OCI-M1 (cell line): ENCODE measurements around the gene RDH13.
"Not testable (repeated sequence)": the region's sequence is repeated elsewhere in the genome, so short reads cannot be mapped to it uniquely, and the experiment has no call there.

Source experiments
- DNase-seq: peaks from one replicate; lab custom pipeline; 2025; lab: John Stamatoyannopoulos, UW

RDH13 gene

DNA sequence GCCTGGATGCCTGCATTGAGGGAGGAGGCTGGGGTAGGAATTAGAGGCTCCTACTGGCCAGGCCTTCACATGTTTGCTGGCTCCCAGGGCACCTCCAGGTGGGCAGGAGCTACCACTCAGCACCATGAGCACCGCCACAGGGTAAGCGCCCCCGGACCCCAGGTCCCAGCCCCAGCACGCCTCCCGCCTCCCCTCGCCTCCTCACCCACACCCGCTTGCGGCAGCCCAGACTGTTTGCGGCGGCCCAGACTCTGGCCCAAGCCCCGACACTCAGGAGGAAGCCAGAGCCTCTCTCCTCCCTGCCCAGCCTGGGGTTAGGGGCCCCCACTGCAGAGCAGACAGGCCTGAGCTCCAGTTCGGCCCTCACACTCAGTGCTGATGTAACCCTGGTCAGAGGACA lies 13.4 kb upstream of the RDH13 start:
- no peak for DNase-seq

DNA sequence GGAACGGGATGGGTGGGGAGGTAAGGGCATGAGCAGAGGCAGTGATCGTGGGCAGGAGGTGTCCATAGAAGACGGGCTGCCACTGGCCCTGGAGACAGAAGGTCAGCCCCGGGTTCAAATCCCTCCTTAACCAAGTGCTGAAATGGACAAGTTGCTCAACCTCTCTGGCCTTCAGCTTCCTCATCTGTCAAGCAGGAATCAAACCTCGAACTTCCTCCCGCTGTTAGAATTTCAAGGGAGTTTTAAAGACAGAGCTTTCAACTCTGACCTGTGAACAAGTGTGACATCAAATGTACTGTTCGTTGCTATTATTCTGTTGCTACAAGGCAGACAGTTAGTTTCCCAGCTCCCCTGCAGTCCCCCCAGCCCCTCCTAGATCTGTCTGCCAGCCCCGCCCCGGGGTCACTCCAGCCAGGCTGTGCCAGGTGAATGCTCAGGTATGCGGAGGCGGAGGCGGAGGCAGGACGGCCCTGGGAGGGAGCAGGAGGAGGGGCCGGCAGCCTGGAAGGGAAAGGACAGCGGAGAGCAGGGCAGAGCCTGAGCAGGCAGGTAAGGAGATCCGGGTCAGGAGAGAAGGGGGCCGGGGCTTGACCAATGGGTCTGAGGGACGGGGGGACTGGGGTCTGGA lies 12.5 kb upstream of the RDH13 start, which contains the start of gene EPS8L1:
Gene EPS8L1 (plus strand): TSS at position 499 of the 628 bp plus-strand sequence. CDS start 576 bp downstream, outside the sequence.
- peak; percentile 18 for DNase-seq

DNA sequence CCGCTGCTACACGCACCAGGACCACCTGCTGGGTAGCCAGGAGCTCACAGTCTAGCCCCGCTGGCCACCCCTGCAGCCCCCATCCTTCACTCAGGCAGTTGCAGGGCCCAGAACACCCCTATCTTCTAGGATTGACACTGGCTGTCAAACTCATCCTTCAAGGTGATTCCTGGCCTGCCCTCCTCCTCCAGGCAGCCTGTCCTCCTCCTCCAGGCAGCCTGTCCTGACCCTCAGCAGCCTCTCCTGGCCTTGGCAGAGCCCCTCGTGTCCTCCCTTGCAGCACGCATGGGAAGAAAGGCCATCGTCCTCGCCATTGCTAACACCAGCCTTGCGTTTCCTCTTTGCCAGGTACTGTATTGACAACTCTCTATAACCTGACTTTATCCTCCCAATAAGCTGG lies 9.0 kb upstream of the RDH13 start:
- no peak for DNase-seq

DNA sequence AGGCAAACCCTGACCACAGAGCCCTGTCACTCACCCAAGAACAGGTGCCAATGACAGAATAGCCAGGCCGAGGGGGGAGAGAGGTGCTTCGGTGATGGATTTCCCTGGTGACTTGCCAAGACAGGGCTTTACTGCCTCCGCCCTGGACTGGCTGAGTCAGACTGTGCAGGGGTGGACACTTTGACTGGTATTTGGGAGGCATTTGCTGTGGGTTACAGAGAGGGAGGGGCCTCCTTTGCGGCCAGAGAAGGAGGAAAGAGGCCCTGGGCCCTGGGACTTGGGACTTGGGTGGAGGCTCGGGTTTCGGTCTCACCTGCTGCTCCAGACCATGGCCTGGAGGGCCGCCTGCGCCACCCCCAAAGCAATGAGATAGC lies 8.2 kb upstream of the RDH13 start:
- DNase-seq: peak; percentile 57

DNA sequence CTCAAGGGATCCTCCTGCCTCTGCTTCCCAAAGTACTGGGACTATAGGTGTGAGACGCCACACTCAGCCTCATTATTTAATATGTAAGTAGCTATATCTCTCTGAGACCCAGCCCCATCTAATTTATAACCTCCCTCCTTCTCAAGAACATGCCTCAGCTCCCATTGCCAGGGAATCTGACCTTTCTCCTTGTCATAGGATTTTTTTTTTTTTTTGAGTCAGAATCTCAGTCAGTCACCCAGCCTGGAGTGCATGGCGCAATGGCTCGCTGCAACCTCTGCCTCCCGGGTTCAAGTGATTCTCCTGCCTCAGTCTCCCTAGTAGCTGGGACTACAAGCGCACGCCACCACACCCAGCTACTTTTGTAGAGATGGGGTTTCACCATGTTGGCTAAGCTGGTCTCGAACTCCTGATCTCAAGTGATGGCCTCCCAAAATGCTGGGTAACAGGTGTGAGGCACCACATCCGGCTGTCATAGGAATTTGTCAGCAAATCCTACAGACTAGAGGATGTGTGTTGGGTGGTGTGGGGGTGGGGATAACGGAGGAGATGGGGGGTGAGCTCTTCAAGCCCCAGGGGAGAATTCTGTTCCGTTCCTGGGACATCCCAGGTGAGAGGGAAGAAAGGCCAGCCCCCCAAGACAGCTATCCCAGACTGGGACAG lies 7.6 kb upstream of the RDH13 start:
- DNase-seq: no peak

DNA sequence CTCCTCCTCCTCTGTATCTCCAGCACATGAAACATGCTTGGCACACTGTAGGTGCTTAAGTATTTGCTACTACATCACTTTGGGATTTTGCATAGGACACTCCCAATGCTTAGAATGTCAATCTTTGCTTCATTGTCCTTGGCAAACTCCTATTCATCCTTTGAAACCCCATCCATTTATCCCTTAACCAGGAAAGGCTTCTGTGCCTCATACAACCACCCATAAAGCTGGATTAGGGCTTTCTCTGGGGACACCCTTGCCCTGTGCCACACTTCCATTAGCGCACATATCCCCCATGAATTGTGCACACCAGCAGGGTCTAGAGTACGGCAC lies 6.9 kb upstream of the RDH13 start:
- no peak for DNase-seq

DNA sequence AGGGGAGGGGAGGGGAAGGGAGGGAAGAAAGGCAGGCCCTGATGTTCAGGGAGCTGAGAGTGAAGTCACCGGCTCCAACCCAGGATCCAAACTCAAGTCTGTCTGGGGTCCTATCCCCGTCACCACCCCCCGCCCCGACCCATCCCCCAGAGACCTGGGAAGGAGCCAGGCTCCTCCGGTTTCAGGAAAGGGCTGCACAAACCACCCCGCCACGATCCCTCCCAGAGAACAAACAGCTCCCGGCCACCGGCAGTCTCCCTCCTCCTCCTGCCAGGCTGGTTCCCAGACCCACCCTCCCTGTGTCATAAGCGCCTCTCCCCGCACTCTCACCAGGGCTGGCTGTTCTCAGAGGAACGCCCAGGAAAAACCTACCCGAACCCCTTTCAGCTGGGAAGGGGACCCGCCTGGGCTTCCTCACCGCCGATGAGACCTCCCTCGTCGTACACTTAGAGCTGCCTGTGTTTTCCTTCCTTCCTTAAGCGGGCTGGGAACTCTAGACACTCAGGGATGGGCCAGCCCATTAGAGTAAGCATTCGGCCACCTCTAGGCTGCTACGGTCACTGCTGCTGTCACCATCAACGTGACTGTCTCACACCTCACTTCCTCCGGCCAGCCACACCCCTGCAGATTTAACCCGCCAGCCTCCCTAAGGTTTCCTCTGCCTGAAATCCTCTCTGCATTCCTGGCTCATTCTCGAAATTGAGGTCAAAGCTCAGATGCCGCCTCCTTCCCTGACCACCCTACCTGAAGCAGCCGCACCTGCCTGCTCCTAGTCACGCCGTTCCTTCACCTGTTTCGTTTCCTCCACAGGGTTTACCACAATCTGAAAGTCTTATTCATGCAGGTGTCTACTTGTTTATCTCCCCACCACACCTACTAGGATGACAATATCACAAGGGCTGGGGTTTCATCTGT lies 6.3 kb upstream of the RDH13 start:
- DNase-seq: peak; percentile 67

DNA sequence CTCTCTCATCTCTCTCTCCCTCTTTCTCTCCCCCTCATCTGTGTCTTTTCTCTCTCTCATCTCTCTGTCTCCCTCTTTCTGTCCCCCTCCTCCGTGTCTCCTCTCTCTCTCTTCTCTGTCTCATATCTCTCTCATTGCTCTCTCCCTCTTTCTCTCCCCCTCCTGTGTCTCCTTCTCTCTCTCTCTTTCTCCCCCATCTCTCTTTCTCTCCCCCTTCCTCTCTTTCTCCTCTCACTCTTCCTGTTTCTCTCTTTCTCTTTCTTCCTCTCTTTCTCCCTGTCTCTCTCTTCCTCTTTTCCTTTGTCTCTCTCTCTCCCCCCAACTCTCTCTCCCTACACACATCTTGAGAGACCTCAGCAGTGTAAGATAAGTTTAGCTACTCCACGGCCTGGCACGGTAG lies 4.9 kb upstream of the RDH13 start:
- DNase-seq: no peak

DNA sequence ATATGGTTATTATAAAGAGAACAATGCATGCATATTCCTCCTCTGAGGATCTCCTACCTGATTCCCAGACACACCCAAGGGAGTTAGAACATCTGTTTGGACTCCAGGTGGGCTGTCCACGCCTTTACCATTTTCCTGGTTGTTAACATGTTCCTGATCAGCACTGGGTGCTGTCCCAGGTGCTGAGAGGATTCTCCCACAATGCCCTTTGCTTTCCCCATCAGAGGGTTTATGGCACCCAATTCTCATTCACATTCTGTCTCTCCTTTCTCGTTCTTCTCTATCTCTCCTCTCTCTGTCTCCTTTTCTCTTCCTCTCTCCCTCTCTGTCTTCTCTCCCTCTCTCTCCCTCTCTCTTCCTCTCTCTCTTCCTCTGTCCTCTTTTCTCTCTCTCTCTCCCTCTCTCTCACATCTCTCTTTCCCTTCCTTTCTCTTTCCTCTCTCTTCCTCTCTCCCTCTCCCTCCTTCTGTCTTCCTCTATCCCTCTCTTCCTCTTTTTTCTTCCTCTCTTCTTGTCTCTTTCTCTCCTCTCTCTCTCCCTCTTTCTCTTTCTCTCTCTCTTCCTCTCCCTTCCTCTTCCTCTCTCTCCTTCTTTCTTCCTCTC lies 3.3 kb upstream of the RDH13 start:
- DNase-seq: no peak

DNA sequence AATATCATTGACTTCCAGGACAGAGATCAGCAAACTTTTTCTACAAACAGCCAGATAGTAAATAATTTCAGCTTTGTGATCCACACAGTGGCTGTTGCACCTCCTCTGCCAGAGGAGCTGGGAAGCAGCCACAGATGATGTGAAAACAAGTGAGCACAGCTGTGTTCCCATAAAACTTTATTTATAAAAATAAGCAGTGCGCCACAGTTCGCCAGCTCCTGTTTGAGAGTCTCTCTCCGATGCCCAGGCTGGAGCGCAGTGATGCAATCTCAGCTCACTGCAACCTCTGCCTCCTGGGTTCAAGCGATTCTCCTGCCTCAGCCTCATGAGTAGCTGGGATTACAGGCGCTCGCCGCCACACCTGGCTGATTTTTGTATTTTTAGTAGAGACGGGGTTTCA lies 2.6 kb upstream of the RDH13 start:
- DNase-seq: not testable (repeated sequence)

DNA sequence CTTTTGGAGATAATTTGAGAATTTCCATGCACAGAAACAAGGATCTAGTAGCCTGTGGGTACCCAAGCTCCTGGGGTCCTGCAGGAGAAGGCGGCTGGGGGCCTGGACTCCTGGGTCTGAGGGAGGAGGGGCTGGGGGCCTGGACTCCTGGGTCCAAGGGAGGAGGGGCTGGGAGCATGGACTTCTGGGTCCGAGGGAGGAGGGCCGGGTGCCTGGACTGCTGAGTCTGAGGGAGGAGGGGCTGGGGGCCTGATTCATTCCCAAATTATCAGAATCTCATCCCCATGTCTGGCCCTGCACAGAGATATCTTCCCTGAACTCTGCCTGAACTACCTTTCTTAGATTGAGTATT lies 520 bp upstream of the RDH13 start:
- no peak for DNase-seq

DNA sequence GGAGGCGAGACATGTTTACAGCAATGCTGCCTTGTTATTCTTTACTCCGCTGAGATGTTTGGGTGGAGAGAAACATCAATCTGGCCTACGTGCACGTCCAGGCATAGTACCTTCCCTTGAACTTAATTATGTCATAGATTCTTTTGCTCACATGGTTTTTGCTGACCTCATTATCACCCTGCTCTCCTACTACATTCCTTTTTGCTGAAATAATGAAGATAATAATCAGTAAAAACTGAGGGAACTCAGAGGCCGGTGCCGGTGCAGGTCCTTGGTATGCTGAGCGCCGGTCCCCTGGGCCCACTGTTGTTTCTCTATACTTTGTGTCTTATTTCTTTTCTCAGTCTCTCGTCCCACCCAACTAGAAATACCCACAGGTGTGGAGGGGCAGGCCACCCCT lies 2.7 kb downstream of the RDH13 start:
- not testable (repeated sequence) for DNase-seq

DNA sequence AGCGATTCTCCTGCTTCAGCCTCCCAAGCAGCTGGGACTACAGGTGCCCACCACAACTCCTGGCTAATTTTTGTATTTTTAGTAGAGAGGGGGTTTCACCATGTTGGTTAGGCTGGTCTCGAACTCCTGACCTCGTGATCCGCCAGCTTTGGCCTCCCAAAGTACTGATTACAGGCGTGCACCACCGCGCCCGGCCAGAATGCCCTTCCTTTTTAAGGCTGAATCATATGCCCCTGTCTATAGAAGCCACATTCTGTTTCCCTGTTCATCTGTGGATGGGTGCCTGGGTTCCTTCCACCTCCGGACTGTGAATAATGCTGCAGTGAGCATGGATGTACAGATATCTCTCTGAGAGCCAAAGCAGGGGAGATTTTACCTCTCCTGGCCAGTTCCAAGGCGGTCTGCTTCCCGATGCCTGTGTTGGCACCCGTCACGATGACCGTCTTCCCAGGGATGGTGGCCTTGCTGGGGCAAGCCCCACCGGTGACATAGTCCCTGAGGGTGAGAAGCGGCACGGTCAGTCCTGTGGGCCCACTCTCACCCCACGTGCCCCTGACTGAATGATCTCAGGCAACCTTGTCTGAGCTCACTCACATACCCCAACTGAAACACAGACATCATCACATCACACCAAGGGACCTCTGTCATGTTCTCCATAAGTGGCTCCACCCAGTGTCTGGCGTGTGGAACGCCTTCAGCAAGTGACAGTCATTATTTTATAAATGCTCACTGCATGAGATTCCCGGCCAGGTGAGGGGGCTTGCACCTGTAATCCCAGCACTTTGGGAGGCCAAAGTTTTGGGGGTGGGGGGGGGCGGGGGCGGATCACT lies 4.0 kb downstream of the RDH13 start:
- no peak for DNase-seq

DNA sequence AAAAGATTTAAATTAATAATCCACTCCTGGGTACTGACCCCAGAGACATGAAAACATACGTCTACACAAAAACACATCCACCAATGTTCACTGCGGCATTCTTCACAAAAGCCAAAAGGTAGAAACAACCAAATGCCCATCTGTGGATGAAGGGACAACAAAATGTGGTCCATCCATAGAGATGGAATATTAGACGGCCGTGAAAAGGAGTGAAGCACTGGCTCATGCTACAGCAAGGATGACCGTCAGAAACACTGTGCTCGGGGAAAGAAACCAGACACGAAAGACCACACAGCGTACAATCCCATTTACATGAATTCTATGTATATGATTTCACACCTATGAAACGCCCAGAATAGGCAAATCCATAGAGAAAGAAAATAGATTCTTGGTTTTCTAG lies 6.1 kb downstream of the RDH13 start:
- no peak for DNase-seq

DNA sequence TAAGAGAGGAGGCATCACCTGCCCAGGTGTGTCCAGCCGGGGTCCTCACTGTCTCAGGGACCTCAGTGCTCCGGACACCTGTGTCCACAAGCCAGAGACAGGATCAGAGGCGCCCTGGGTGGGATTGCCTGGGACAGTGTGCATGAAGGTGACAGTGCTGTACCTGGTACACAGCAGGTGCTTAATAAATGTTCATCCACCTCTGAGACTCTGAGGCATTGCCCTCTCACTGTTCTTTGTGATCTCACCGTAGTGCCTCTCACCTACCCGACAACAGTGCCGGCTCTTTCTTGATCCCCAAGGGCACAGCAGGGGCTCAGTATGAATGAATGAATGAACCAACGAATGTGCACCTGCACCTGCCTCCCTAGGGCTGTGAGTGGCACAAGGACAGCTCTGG lies 9.2 kb downstream of the RDH13 start:
- DNase-seq: no peak

DNA sequence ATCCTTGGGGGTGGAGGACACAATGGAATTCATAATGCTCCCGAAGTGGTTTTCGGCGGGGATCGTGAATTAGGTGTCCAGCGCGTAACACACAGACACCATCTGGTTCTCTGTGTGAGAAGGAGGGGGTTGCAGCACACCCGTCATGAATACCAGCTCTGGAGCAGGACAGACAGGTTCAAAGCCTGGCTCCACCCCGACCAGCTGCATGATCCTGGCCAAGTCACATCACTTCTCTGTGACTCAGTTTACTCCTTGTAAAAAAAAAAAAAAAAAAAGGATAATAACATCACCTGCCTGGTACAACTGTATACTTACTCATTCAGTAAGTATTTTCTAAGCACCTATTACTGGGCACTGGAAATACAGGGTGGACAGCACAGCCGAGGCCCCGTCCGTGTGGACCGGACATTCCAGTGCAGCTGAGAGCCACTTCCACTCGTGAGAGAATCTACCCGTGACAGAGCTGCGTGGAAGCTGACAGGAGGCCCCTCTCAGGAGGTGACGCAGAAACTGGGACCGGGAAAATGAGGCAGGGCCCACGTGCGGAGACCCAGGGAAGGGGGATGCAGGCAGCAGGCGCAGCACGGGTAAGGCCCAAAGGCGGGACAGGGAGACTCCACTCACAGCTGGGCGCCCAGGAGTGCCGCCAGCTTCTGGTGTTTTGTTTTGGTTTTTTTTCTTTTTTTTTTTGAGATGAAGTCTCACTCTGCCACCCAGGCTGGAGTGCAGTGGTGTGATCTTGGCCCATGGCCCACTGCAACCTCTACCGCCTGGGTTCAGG lies 12.0 kb downstream of the RDH13 start:
- no peak for DNase-seq

DNA sequence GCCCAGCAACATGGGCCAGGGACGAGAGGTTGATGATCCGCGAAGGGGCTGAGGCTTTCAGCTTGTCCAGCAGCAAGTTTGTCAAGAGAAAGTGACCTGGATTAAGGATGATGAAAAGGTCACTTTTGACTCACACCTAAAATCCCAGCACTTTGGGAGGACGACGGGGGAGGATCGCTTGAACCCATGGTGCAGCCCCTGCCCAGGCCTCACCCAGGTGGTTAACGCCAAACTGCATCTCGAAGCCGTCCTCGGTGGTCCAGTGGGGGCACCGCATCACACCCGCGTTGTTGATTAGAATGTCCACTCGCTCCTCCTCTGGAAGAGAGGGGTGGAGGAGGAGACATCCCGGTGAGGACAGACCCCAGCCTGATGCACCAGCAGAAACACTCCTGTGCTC lies 14.5 kb downstream of the RDH13 start:
- DNase-seq: no peak

DNA sequence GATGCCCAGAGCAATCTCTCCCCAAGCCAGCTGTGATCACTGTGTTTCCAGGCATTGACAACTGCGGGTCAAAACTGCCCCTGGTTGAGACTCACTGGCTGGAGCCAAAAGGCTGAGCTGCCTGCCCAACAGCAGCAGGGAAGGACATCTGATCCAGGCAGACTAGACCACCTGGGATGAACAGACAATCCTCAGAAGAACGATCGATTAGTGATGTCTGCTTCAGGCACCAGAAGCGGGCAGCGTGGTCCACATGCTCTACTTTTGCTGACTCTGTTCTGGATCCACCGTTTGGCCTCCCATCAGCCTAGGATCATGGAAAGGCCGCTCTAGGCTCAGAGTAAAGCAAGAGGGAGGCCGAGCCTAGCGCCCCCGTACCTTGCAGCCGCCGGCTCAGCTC lies 15.0 kb downstream of the RDH13 start:
- DNase-seq: no peak

DNA sequence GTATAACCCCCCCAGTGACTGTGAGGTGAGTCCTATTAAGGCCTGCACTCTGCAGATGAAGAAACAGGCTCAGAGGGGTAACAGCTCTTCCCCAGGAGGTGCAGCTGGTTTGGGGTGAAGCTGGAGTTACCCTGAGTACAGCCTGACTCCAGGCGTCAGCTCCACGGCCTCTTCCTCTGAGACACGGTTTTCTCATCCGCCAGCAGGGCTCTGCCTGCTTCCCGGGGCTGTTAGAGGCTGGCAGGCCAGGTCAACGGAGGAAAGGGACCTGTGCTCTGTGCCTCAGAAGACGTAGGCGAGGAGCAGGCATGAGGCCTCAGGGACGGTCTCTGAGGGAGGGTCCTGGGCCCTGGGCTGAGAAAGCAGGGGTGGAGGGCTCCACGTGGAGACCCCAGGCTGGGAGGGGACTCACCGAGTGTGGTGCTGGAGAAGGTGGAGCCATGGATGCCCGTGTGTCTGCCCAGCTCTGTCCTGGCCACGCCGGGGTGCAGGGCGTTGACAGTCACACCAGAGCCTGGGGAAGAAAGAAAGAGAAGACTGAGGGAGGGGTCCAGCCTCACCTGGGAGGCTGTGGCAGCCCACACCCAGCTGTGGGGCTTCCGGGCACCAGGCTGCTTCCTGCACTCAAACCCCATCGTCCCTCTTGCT lies 15.8 kb downstream of the RDH13 start:
- DNase-seq: no peak
